CD4-positive, alpha-beta T cell (primary cell): Measurements from ENCODE around the gene PPP1R36. TPM values are rescaled to one million over a fixed set of nuclear protein-coding genes. Genes with fewer than 3 reads are reported as not detected.

ENCODE experiments used
- ATAC-seq: fragments of 200-7000 bp; cut with Tn5 transposase; one replicate; pipeline ENCODE4 v1.10.0; 2022; ENCODE audit warnings: mild to moderate bottlenecking; ENCODE audit not compliant: poor library complexity
- CTCF ChIA-PET: fragments of 350-600 bp; sonication (Branson Sonifier 250); formaldehyde crosslinking; loops from one replicate; lab custom pipeline; 2021; ENCODE audit warnings: antibody characterized with exemption, inconsistent platforms; lab: Charles Lee
- POLR2A ChIA-PET: fragments of 350-600 bp; sonication (Branson Sonifier 250); formaldehyde crosslinking; loops from one replicate; lab custom pipeline; 2021; ENCODE audit warnings: antibody characterized with exemption, inconsistent platforms; lab: Charles Lee
- DNase-seq, 14 experiments: peaks; one replicate each; pipeline ENCODE4 v3.0.0-alpha.2; 2013 to 2020; ENCODE audit warnings: mixed read lengths in 2 of 14
- H3K27ac ChIP-seq, 2 donors: one replicate each; pipeline versions ENCODE4 v1.5.1 to v1.7.0; 2013; ENCODE audit warnings: low read length in 2 of 2, low read depth in 1 of 2, mild to moderate bottlenecking in 1 of 2
- H3K27me3 ChIP-seq, 2 experiments: 1 replicate in 1 of 2; 2 replicates in 1 of 2; pipeline versions ENCODE4 v1.6.1 to v1.7.0; 2013; ENCODE audit warnings: low read length in 2 of 2, control low read depth in 1 of 2, mild to moderate bottlenecking in 1 of 2, moderate library complexity in 1 of 2; ENCODE audit not compliant: insufficient read depth in 2 of 2, control insufficient read depth in 1 of 2
- H3K36me3 ChIP-seq: one replicate; pipeline ENCODE4 v1.6.1; 2013; ENCODE audit warnings: low read length, control low read depth; ENCODE audit not compliant: insufficient read depth
- H3K4me1 ChIP-seq: one replicate; pipeline ENCODE4 v1.6.1; 2013; ENCODE audit warnings: low read length, control low read depth; ENCODE audit not compliant: insufficient read depth
- H3K4me3 ChIP-seq: one replicate; pipeline ENCODE4 v1.5.1; 2013; ENCODE audit warnings: mild to moderate bottlenecking, low read length, moderate library complexity
- H3K9me3 ChIP-seq, 2 experiments: 1 replicate in 1 of 2; 2 replicates in 1 of 2; pipeline versions ENCODE4 v1.6.1 to v1.7.0; 2013; ENCODE audit warnings: low read length in 2 of 2, mild to moderate bottlenecking in 2 of 2, control low read depth in 1 of 2, moderate library complexity in 1 of 2; ENCODE audit not compliant: control insufficient read depth in 1 of 2, insufficient read depth in 1 of 2
- H3K27ac Mint-ChIP-seq: one replicate; pipeline ENCODE4 v1.8.0; 2020; ENCODE audit warnings: mixed read lengths
- H3K27me3 Mint-ChIP-seq: one replicate; pipeline ENCODE4 v1.8.0; 2021; ENCODE audit warnings: mixed read lengths
- H3K36me3 Mint-ChIP-seq: one replicate; pipeline ENCODE4 v1.8.0; 2021; ENCODE audit warnings: low read depth, mixed read lengths
- H3K4me1 Mint-ChIP-seq: one replicate; pipeline ENCODE4 v1.8.0; 2021; ENCODE audit warnings: low read depth, mixed read lengths
- H3K4me3 Mint-ChIP-seq: one replicate; pipeline ENCODE4 v1.8.0; 2020; ENCODE audit warnings: mild to moderate bottlenecking, mixed read lengths
- H3K9me3 Mint-ChIP-seq: one replicate; pipeline ENCODE4 v1.8.0; 2020; ENCODE audit warnings: mixed read lengths
- intact Hi-C, 2 experiments: fragments of 100-400 bp; cut with DNase I in 1 of 2; cut with micrococcal nuclease in 1 of 2; formaldehyde crosslinking; loops; one replicate each; pipeline versions ENCODE4 v1.15.1 to v1.9.0; 2023 to 2025; cut with DNase I, micrococcal nuclease
- total RNA-seq, 174 experiments: library from RNA in 2 of 174; stranded (reverse) in 2 of 174; gene quantifications; one replicate each; pipeline ENCODE4 v1.2.3 and lab custom pipeline; 2021 to 2026
- TF ChIP-seq, protein P1 (sequence below): fragments of 200-600 bp; IDR thresholded peaks from one replicate; pipeline ENCODE4 v1.8.0; 2022; ENCODE audit warnings: antibody characterized with exemption, mild to moderate bottlenecking

The PPP1R36 gene
- total RNA-seq, 2 experiments from 2014 or later = not detected

DNA sequence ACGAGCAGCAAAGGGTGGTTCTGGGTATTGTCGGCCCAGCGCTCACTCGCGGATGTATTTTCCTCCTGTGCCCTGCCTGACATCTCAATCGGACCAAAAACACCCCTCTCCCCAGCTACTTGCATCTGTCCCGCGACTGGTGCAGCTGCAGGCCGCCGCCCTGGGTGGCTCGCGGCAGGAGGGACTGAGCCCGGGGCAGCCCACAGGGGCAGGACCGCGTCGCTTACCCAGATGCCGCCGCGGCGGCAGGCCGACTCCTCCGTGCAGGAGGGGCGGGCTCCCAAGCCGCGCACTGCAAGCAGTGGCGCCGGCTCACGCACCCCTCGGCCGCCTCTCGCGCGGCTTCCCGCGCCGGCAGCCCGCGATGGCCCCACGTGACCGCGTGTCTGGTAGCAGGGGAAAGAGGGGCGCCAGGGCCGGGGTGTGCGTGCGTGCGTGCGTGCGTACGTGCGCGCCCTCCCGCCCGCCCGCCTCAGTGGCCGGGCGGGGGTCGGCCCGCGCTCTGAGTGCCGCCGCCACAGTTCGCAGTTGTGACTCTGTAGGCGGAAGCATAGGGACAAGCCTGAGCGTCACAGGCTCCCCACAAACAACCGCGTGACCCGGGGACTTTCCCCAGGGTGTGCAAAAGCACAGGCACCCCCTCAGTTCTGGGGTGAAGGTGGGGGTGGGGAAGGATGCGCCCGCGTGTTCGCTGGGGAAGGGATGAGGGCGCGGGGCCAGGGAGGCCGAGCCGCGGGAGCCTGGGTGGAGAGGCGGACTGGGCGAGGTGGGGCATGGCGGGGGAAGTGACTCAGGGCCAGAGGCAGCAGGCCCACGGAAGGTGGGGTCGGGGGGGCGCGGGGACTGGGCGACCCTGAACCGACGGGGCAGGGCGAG lies 46.1 kb upstream of the PPP1R36 start, which contains the start of gene ZBTB25:
Gene ZBTB25, minus strand, starts transcription at position 405 of the 876 bp plus-strand sequence. CDS start 13,305 bp downstream, outside the sequence.
- intact Hi-C loops = loop anchor here (2.0 to 10.0 kb wide), 6 partner anchors 37 to 859 kb away; partner anchors contain the start of genes MAX (in 2 of the 2), MTHFD1 (in 2 of the 2), WDR89 (in 2 of the 2) and CHURC1 (in 1 of the 2)
- Mint-ChIP-seq H3K9me3 (no peaks in the 10 kb centered on the region), H3K4me1 (peaks cover 77% of the 10 kb centered on the region), H3K27ac (peak within 1 kb of the TSS; percentile 100), H3K36me3 (peaks cover 55% of the 10 kb centered on the region), H3K27me3 (peaks cover 4% of the 10 kb centered on the region), H3K4me3 (peak within 1 kb of the TSS; percentile 100)
- ChIA-PET CTCF (interaction anchor here (1.3 to 3.2 kb wide), 3 partner anchors 8 to 25 kb away, joined by 3 to 44 read pairs (median 8); no protein-coding TSS in a partner anchor), POLR2A (interaction anchor here (0.6 to 6.5 kb wide), 28 partner anchors 8 to 862 kb away, joined by 3 to 112 read pairs (median 6); partner anchors contain the start of genes AKAP5, CHURC1, HSPA2 and MTHFD1)
- TF ChIP-seq, protein P1, sequence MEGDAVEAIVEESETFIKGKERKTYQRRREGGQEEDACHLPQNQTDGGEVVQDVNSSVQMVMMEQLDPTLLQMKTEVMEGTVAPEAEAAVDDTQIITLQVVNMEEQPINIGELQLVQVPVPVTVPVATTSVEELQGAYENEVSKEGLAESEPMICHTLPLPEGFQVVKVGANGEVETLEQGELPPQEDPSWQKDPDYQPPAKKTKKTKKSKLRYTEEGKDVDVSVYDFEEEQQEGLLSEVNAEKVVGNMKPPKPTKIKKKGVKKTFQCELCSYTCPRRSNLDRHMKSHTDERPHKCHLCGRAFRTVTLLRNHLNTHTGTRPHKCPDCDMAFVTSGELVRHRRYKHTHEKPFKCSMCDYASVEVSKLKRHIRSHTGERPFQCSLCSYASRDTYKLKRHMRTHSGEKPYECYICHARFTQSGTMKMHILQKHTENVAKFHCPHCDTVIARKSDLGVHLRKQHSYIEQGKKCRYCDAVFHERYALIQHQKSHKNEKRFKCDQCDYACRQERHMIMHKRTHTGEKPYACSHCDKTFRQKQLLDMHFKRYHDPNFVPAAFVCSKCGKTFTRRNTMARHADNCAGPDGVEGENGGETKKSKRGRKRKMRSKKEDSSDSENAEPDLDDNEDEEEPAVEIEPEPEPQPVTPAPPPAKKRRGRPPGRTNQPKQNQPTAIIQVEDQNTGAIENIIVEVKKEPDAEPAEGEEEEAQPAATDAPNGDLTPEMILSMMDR = no peak
- peak within 1 kb of the TSS; percentile 96 for H3K4me3 ChIP-seq
- ATAC-seq (peak; percentile 64), DNase-seq (peak; percentile 91 to 100 (median 94))
- H3K27me3 ChIP-seq = no peaks in the 10 kb centered on the region
- peak within 1 kb of the TSS; percentile 100 for H3K27ac ChIP-seq
- peaks cover 5% of the 10 kb centered on the region for H3K36me3 ChIP-seq
- H3K4me1 ChIP-seq = peaks cover 60% of the 10 kb centered on the region
- no peaks in the 10 kb centered on the region for H3K9me3 ChIP-seq

DNA sequence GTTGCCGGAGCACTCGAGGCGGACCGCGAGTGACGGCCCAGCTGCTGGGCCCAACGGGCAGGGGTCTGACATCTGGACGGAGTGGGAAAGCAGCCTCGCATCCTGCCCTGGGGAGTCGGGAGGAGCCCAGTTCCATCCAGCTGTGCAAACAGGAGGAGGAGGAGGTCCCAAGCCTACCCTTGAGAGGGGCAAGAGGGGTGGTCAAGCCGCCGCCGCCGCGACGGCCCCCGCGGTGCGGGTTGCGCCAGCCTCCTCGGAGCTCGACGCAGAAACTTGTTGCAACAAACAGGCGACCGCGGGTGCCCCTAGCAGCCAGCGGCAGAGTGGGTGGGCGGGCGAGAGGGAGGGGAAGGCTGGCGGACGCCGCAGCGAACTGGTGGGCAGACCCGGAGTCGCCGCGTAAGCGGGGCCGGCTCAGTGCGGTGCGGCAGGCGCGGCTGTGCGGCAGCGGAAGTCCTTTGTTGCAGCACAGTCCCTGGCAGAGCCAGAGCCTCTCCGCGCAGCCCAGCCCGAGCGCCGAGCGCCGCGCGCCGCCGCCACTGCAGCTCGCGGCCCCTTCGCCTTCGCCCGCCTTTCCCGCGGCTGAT lies 45.4 kb upstream of the PPP1R36 start, which contains the start of gene ZBTB1:
Gene ZBTB1, plus strand, starts transcription at position 461 of the 587 bp plus-strand sequence. CDS start 16,735 bp downstream, outside the sequence.
- Histone ChIP-seq H3K27ac (peak within 1 kb of the TSS; percentile 100), H3K4me3 (peak within 1 kb of the TSS; percentile 96), H3K36me3 (no peaks in the 10 kb centered on the region), H3K9me3 (no peaks in the 10 kb centered on the region), H3K27me3 (no peaks in the 10 kb centered on the region), H3K4me1 (peaks cover 60% of the 10 kb centered on the region)
- intact Hi-C loops = loop anchor here (5.0 to 10.0 kb wide), 5 partner anchors 117 to 860 kb away; partner anchors contain the start of genes MAX (in 2 of the 2), MTHFD1 (in 2 of the 2), WDR89 (in 2 of the 2) and CHURC1 (in 1 of the 2)
- peaks cover 4% of the 10 kb centered on the region for H3K27me3 Mint-ChIP-seq
- H3K4me3 Mint-ChIP-seq = peak within 1 kb of the TSS; percentile 100
- CTCF ChIA-PET = interaction anchor here (1.9 to 2.2 kb wide), 2 partner anchors 8 to 36 kb away, joined by 4 to 9 read pairs; partner anchors contain the start of gene HSPA2
- H3K36me3 Mint-ChIP-seq = peaks cover 55% of the 10 kb centered on the region
- TF ChIP-seq, protein P1 = no peak
- DNase-seq (peak; percentile 69 to 94 (median 82)), ATAC-seq (peak; percentile 38)
- peaks cover 78% of the 10 kb centered on the region for H3K4me1 Mint-ChIP-seq
- POLR2A ChIA-PET = interaction anchor here (0.6 to 6.5 kb wide), 23 partner anchors 9 to 863 kb away, joined by 3 to 112 read pairs (median 5); partner anchors contain the start of genes AKAP5, CHURC1, HSPA2 and MTHFD1
- H3K27ac Mint-ChIP-seq = peak within 1 kb of the TSS; percentile 100
- H3K9me3 Mint-ChIP-seq = no peaks in the 10 kb centered on the region
